A549 (cell line): ENCODE results near the gene FRY.

Experiments used
- CEBPB ChIP-seq, 2 experiments: fragments of >200 bp in 1 of 2; sonication (Bioruptor Twin) in 1 of 2; formaldehyde crosslinking in 1 of 2; IDR thresholded peaks; 2 replicates each; pipeline ENCODE4 v1.6.1; 2012 to 2016
- EP300 ChIP-seq, 2 experiments: fragments of >200 bp; sonication (Bioruptor Twin); formaldehyde crosslinking; IDR thresholded peaks; 2 replicates in 1 of 2; 3 replicates in 1 of 2; pipeline ENCODE4 v1.6.1; 2016 to 2017
- KDM1A ChIP-seq: fragments of 200-600 bp; sonication (generic); IDR thresholded peaks from 2 replicates; pipeline ENCODE4 v1.6.1; 2016; ENCODE audit warnings: low read depth, mild to moderate bottlenecking
- MYC ChIP-seq: IDR thresholded peaks from 2 replicates; pipeline ENCODE4 v1.6.1; 2012; ENCODE audit warnings: mild to moderate bottlenecking, inconsistent platforms, low read length, improper control_type of control experiment, borderline replicate concordance
- RAD21 ChIP-seq, 2 experiments: fragments of >200 bp in 1 of 2; sonication (Bioruptor Twin) in 1 of 2; formaldehyde crosslinking in 1 of 2; IDR thresholded peaks in 1 of 2; conservative IDR thresholded peaks in 1 of 2; 2 replicates in 1 of 2; 3 replicates in 1 of 2; pipeline ENCODE4 v1.6.1; 2012 to 2018; ENCODE audit warnings: inconsistent platforms in 1 of 2
- RFX5 ChIP-seq: fragments of 450-650 bp; IDR thresholded peaks from 2 replicates; pipeline ENCODE4 v1.7.1; 2014; ENCODE audit warnings: antibody characterized with exemption, mild to moderate bottlenecking, moderate library complexity
- ZC3H11A ChIP-seq: fragments of 450-650 bp; IDR thresholded peaks from 2 replicates; pipeline ENCODE4 v1.6.1; 2014; ENCODE audit warnings: antibody characterized with exemption, mild to moderate bottlenecking
- TF ChIP-seq, protein P1 (sequence below): fragments of >200 bp; sonication (Bioruptor Twin); formaldehyde crosslinking; IDR thresholded peaks from 3 replicates; pipeline ENCODE4 v1.5.1; 2016
- TF ChIP-seq, protein P2 (sequence below): IDR thresholded peaks from 2 replicates; pipeline ENCODE4 v1.6.1; 2012
- TF ChIP-seq, protein P3 (sequence below): fragments of 200-600 bp; sonication (generic); IDR thresholded peaks from 2 replicates; pipeline ENCODE4 v1.6.1; 2016; ENCODE audit warnings: antibody characterized with exemption, mild to moderate bottlenecking, moderate library complexity

DNA sequence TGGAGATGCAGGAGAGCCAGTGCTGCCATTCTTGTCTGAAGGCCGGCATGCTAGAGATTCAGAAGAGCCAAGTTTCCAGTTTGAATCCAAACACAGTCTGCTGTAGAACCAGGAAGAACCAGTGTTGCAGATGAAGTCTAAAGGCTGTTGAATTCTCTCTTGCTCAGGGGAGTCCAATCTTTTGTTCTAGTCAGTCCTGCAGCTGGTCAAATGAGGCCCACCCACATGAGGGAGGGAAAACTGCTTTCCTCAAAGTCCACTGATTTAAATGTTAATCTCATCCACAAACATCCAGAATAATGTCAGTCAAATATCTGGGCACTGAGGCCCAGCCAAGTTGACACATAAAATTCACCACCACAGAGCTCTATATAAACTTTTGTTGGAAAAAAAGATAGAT, 136.6 kb downstream of the FRY start:
- no peak for TF ChIP-seq RAD21 (conservative IDR thresholded peaks at IDR 0.05 in 1 of 2, IDR thresholded peaks at IDR 0.05 in 1 of 2)
- no peak for TF ChIP-seq KDM1A
- no peak for TF ChIP-seq EP300 (IDR thresholded peaks at IDR 0.05)
- TF ChIP-seq, protein P1, sequence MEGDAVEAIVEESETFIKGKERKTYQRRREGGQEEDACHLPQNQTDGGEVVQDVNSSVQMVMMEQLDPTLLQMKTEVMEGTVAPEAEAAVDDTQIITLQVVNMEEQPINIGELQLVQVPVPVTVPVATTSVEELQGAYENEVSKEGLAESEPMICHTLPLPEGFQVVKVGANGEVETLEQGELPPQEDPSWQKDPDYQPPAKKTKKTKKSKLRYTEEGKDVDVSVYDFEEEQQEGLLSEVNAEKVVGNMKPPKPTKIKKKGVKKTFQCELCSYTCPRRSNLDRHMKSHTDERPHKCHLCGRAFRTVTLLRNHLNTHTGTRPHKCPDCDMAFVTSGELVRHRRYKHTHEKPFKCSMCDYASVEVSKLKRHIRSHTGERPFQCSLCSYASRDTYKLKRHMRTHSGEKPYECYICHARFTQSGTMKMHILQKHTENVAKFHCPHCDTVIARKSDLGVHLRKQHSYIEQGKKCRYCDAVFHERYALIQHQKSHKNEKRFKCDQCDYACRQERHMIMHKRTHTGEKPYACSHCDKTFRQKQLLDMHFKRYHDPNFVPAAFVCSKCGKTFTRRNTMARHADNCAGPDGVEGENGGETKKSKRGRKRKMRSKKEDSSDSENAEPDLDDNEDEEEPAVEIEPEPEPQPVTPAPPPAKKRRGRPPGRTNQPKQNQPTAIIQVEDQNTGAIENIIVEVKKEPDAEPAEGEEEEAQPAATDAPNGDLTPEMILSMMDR: no peak
- no peak for TF ChIP-seq MYC
- no peak for TF ChIP-seq CEBPB (IDR thresholded peaks at IDR 0.05)
- TF ChIP-seq, protein P2, sequence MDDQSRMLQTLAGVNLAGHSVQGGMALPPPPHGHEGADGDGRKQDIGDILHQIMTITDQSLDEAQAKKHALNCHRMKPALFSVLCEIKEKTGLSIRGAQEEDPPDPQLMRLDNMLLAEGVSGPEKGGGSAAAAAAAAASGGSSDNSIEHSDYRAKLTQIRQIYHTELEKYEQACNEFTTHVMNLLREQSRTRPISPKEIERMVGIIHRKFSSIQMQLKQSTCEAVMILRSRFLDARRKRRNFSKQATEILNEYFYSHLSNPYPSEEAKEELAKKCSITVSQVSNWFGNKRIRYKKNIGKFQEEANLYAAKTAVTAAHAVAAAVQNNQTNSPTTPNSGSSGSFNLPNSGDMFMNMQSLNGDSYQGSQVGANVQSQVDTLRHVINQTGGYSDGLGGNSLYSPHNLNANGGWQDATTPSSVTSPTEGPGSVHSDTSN: no peak
- TF ChIP-seq, protein P3, sequence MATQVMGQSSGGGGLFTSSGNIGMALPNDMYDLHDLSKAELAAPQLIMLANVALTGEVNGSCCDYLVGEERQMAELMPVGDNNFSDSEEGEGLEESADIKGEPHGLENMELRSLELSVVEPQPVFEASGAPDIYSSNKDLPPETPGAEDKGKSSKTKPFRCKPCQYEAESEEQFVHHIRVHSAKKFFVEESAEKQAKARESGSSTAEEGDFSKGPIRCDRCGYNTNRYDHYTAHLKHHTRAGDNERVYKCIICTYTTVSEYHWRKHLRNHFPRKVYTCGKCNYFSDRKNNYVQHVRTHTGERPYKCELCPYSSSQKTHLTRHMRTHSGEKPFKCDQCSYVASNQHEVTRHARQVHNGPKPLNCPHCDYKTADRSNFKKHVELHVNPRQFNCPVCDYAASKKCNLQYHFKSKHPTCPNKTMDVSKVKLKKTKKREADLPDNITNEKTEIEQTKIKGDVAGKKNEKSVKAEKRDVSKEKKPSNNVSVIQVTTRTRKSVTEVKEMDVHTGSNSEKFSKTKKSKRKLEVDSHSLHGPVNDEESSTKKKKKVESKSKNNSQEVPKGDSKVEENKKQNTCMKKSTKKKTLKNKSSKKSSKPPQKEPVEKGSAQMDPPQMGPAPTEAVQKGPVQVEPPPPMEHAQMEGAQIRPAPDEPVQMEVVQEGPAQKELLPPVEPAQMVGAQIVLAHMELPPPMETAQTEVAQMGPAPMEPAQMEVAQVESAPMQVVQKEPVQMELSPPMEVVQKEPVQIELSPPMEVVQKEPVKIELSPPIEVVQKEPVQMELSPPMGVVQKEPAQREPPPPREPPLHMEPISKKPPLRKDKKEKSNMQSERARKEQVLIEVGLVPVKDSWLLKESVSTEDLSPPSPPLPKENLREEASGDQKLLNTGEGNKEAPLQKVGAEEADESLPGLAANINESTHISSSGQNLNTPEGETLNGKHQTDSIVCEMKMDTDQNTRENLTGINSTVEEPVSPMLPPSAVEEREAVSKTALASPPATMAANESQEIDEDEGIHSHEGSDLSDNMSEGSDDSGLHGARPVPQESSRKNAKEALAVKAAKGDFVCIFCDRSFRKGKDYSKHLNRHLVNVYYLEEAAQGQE: no peak
- TF ChIP-seq ZC3H11A: no peak
- no peak for TF ChIP-seq RFX5
